ENCODE data around the gene CHIC1.
"Not testable (repeated sequence)": the region's sequence is repeated elsewhere in the genome, so short reads cannot be mapped to it uniquely, and the experiment has no call there.

The CHIC1 gene

DNA sequence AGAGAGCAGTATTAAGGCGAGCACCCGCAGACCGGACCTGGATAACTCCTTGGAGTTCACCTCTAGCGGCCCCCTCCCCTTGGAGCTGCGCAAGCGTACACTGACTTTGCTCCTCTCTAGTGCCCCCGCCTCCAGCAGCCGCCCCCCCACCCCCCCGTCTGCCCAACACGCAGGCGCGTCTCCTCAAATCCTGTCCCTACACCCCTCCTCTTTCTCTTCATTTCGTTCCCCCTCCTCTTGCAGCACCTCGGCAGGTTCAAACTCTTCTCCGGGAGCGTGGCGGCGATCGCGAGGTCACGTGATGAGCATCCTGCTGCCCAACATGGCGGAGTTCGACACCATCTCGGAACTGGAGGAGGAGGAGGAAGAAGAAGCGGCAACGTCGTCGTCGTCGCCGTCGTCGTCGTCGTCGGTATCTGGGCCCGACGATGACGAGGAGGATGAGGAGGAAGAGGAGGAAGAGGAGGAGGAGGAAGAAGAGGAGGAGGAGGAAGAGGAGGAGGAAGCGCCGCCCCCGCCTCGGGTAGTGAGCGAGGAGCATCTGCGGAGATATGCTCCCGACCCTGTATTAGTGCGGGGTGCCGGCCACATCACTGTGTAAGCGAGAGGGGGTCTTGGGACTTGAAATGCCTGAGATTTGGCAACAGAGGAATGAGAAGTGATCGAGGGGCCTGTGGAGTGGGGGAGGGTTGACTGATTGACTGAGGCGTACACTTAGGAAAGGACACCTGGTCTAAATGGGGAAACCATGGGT, at the start of gene CHIC1:
Gene CHIC1, plus strand, starts transcription at position 214 of the 754 bp plus-strand sequence. Its CDS starts 88 bp downstream, at position 302.
- DNase-seq (ENCODE audit: low read depth), result peak; percentile 52

DNA sequence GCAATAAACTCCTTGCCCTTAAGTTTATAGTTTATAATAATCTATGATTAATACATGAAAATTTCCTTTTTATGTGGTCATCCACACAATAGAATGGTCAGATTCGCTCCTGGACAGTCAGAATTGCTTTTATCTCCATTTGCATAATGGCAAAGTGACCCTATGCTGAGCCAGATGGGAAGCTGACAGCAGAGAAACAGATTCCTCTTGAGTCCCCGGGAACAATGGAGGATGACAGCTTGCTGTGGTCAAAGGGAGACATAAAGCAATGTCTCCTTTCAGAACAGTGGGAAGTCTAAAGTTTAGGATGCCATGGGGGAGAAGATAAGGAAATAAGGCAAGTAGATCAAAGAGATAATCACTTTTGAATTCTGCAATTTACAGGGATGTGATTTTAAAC, 40.2 kb upstream of the CHIC1 start:
- not testable (repeated sequence) for DNase-seq (ENCODE audit: low read depth)

DNA sequence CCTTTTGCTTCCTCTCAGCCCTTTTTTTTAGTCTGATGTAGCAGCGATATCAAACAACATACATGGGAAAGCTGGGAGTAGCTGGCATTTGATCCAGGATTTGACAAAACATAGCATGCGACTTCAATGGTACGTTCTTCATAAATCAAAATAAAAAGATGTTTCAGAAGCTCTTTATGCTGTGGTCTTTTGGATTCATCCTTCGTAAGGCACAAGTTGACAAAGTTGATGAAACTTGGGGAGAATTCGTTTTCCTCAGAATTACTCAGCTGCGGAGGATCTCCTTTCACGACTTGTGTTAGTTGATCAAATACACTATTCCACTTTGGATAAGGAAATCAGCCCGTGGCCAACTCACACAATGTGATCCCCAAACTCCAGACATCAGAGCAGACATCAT, 38.1 kb upstream of the CHIC1 start:
- DNase-seq (ENCODE audit: low read depth), result no peak

DNA sequence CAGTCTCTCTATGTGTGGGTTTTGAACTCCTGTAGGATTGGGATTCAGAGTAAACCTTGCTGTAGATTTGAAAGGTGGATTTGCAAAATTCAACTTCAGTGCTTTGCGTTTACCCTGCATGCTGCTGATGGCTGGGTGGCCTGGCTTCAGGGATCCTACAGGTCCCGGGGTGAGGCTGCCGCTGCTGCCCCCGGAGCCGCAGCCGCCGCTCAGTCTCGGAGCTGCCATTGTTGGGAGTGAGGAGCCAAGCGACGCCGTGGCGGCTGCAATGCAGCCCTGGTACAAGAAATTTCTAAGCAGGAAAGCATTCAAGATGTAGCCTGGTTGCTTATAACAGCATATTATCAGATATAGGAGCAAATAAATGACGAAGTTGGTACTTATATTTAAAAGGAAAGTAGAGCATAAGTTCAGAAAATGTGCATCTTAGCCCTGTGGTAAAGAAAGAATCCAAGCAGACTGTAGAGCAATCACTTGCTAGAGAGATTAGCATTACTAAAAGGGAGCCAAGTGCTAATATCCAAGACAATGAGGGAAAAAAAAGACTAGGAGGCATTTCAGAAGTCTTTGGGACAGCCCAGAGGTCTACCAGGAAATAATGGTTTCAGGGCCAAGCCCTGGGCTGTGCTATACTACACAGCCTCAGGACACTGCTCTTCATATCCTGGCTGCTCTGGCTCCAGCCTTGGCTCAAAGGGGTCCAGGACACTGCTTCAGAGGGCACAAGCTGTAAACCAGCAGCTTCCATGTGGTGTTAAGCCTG, 36.9 kb upstream of the CHIC1 start:
- no peak for DNase-seq (ENCODE audit: low read depth)

DNA sequence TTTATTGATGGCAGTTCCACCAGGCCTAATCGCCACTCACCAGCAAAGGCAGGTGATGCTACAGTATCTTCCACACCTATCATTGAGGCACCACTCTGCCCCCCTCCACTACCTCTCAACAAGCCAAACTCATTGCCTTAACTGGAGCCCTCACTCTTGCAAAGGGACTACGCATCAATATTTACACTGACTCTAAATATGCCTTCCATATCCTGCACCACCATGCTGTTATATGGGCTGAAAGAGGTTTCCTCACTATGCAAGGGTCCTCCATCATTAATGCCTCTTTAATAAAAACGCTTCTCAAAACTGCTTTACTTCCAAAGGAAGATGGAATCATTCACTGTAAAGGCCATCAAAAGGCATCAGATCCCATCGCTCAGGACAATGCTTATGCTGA, 31.3 kb upstream of the CHIC1 start:
- DNase-seq (ENCODE audit: low read depth), result not testable (repeated sequence)

DNA sequence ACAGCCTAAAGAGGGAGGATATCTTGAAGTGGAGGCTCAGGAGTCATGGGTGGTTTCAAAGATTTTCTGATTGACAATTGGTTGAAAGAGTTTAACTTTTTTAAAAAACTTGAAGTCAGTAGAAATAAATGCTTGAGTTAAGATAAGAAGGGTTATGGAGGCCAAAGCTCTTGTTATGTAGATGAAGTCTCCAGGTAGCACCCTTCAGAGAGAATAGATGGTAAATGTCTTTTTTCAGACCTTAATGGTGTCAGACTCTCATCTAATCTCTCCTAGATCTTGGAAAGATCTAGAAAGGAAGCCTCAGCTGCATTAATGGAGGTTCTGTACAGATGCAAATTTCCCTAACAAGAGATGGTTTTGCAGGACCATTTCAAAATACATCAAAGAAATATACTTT, 6.8 kb upstream of the CHIC1 start:
- DNase-seq (ENCODE audit: low read depth), result no peak

DNA sequence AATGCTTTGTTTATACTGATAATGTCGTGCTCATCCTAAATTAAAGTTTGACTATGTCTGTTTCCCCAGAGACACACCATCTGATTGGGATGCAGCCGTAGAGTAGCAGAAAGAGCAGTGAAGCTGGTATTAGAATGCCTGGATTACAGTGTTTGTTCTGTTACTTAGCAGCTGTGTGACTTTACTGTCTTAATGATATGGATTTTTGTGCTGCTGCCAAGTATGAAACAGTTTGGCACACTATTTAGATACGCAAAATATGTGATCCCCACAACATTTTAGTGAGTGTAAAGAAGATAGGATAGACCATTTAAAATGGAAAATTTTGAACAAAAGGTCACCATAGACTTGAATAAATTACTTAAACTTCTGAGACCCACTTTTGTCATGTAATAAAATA, 1.2 kb upstream of the CHIC1 start:
- DNase-seq (ENCODE audit: low read depth), result no peak

DNA sequence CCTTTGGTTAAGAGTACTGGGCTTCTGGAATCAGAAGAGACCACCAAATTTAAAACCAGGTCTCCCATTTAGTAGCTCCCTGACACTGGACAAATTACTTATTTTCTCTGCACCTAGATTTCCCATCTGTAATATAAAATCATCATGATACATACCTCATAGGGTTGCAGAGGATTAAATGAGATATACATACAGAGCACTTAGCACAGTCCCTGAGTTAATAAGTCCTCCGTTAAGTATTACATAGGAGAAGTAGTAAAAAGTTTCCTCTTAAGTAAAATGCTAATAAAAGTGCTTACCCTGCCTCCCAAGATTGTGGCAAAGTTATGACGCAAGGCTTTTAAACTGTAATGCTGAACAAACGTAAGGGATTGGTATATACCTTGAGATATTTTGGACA, 539 bp upstream of the CHIC1 start:
- DNase-seq (ENCODE audit: low read depth), result no peak

DNA sequence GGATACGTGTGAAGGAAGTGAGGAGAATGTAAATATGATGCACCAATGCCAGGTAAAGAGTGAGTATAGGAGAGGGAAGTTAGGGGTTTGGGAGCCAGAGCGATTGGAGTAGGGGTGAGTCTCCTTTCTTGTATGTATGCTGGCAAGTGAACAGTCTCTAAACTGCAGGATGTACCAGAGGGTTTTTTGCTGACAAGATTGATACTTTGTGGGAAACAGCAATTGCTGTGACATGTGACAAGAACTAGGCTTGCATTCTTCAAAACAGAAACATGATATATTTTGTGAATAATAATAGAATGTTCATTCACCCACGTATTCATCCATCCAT, 706 bp downstream of the CHIC1 start:
- peak; percentile 10 for DNase-seq (ENCODE audit: low read depth)

DNA sequence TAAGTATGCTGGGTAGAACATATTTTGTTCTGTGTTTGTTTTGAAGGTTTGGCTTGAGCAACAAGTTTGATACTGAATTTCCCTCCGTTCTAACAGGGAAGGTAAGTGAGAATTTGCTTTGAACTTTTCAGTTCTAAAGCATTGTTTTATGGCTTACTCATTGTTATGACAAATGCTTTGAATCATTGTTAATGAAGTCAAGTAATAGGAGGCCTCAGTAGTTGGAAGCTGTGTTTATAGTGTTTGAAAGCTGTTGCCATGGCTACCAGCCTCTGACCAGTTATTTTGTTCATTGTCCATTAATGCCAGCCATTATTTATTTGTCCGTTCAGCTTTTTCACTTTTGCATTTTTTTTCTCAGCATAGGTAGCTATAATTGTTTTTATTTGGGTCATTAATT, 14.4 kb downstream of the CHIC1 start:
- DNase-seq (ENCODE audit: low read depth), result peak; percentile 80

DNA sequence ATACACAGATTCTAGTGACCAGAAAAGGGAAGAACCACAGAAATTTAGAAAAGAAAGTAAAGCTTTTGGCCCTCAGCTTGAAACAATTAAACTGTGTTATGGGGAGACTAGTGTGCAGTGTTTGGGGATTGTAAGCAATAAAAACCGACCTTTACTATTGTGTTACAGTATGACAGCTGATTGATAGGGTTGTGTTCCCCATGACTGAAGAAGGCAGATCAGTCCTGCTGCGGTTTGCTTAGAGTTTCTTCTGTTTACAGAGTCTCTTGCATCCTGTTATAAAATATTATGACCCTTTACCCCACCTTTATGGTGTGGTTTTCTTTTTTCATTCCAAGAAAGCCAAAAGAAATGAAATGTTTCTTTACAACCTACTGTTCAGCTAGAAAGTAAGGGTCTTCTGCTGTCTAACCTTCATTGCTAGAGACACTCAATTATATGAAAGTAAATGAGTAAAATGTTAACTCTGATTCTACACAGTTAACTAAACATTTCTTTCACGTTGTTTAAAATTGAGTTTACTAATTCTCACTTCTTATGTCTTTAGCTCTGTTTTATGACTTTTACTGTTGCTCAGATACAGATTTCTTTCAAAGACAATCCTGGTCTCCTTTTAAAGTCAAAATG, 18.1 kb downstream of the CHIC1 start:
- no peak for DNase-seq (ENCODE audit: low read depth)

DNA sequence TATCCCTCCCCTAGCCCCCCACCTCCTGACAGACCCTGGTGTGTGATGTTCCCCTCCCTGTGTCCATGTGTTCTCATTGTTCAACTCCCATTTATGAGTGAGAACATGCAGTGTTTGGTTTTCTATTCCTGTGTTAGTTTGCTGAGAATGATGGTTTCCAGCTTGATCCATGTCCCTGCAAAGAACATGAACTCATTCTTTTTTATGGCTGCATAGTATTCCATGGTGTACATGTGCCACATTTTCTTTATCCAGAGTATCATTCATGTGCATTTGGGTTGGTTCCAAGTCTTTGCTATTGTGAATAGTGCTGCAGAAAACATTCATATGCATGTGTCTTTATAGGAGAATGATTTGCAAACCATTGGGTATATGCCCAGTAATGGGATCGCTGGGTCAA, 34.8 kb downstream of the CHIC1 start:
- not testable (repeated sequence) for DNase-seq (ENCODE audit: low read depth)

DNA sequence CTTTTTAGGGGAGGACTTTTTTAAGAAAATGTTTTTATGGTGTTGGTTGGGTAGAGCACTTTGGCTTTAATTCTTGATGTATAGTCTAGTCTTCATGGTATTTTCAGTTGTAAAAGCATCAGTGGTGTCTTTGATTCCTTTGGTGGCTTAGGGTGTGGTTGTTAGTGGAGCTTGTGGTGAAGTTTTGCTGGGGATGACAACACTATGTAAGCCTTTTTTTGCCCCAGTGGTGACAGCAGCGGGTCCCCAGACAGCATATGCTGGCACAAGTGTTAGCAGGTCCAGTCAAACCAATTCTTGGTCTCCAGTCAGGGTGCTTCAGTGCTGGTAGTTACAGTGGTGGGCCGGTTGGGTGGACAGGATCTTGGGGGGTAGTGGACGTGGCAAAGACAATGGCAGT, 52.0 kb downstream of the CHIC1 start:
- no peak for DNase-seq (ENCODE audit: low read depth)

DNA sequence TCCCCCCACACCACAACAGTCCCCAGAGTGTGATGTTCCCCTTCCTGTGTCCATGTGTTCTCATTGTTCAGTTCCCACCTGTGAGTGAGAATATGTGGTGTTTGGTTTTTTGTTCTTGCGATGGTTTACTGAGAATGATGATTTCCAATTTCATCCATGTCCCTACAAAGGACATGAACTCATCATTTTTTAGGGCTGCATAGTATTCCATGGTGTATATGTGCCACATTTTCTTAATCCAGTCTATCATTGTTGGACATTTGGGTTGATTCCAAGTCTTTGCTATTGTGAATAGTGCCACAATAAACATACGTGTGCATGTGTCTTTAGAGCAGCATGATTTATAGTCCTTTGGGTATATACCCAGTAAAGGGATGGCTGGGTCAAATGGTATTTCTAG, 78.7 kb downstream of the CHIC1 start:
- DNase-seq (ENCODE audit: low read depth), result not testable (repeated sequence)

DNA sequence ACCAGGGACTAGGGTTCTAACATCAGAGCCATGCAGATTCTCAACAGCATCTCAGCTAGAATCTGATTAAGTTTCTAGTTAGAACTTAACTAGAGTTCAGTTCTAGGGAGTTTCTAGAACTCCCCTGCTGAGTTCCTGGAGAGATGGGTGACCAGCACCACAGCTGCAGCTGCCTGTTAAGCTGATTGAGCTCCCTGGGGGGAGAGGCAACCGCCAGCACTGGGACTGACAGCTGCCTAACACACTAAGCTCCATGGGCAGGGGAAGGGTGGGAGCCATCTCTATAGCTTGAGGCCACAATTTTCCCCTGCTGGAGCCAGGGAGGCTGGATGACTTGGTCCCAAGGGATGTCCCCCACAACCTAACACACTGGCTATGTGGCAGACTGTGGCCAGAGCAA, 84.2 kb downstream of the CHIC1 start:
- no peak for DNase-seq (ENCODE audit: low read depth)

DNA sequence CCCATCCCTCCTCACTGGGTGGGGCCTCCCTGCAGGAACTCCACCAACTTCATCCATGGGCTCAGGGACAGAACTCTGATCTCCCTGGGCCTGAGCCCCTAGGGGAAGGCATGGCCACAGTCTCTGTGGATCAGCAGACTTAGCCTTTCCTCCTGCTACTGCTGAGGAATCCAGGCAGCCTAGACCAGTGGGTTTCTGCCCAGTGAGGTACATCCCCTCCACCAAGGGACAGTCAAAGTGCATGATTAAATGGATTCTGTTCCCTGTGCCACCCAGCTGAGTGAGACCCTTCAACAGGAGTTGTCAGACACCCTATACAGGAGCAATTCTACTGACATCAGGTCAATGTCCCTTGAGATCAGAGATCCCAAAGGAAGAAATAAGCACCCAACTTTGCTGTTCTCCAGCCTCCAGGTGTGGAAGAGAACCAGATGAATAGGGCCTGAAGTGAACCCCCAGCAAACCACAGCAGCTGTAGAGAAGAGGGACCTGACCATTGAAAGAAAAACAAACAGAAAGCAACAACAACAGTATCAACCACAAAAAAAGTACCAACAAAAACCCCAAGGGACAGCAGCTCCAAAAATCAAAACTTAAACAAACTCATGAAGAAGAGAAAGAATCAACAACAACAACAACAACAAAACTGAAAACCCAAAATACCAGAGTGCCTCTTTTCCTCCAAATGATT, 84.8 kb downstream of the CHIC1 start:
- DNase-seq (ENCODE audit: low read depth), result no peak

DNA sequence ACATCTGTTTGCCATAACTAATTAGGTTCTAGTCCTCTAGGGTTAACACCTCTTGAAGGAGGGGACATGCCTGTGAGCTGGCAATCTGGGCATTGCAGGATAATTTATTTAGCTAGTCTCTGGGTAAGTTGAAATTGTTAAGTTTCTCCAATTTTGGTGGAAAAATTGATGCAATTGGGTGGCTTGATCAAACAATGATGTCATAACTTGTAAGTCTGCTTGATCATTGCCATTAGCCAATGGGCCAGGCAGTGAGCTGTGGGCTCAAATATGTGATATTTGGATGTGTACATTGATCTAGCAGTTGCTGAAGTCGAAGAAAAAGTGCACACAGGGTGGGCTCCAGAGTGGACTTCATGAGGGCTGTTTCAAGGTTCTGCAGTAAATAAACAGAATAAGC, 98.3 kb downstream of the CHIC1 start:
- not testable (repeated sequence) for DNase-seq (ENCODE audit: low read depth)

DNA sequence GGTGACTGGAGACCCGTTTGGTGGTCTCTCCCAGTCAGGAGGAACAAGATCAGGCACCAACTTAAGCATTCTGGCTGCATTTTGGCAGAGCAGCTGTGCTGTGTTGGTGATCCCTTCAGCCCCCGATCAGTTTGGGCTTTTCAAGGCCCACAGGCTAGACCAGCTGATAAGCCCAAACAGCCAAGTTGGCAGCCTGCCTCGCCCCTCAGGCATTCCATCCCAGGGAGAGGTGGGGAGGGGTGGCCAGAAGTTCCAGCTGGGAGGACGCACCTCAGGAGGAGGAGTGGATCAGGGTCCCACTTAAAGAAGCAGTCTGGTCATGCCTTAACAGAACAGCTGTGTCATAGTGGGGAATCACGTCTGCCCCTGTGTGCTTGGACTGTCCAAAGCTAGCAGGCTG, 105.8 kb downstream of the CHIC1 start:
- no peak for DNase-seq (ENCODE audit: low read depth)

DNA sequence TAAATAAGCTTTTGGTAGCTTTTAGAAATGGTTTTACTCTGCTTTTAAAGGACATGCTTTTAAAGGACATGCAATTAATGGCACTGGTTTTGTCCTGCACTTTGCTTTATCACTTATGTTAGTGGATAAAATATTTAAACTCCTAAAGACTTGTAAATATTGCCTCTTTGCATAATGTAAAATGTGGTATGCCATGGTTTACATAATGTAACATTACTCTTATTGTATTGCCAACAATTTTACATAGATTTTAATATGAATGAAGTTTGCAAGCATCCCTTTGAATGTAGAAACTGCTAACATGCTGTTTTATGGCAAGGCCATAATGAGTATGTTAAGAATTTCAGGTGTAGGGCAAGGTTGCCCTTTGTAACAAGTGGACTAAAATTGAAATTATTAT, 118.4 kb downstream of the CHIC1 start:
- no peak for DNase-seq (ENCODE audit: low read depth)

DNA sequence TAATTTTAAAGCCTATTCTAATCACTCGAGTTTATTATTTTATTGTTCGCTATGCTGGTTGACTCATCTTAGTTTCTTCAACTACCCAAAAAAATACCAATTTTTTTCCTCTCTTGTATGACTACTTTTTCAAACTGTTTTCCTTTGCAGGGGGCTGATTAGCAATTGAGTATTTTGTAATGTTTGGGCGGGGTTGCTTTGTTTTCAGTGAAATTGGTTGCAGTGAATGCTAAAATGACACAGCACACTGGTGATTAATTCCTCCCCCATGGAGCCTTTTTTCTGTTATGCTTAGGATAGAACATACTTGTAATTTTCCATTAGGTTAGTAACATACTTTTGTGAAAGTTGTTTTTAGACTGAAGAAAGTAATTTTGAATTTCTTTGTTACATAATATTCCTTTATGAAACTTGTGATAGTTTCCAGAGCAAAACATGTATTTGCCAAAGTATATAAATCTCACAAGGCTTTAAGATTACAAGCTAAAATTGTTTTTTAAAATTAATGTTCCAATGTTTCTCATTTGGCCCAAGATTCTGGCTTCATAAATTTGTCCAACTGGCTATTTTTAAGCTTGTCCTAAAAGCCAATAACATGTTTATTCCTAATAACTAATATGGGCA, 120.4 kb downstream of the CHIC1 start:
- peak; percentile 36 for DNase-seq (ENCODE audit: low read depth)

DNA sequence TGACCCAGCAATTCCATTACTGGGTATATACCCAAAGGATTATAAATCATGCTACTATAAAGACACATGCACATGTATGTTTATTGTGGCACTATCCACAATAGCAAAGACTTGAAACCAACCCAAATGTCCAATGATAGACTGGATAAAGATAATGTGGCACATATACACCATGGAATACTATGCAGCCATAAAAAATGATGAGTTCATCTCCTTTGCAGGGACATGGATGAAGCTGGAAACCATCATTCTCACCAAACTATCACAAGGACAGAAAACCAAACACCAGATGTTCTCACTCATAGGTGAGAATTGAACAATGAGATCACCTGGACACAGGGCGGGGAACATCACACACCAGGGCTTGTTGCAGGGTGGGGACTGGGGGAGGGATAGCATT, 144.0 kb downstream of the CHIC1 start:
- DNase-seq (ENCODE audit: low read depth), result not testable (repeated sequence)

DNA sequence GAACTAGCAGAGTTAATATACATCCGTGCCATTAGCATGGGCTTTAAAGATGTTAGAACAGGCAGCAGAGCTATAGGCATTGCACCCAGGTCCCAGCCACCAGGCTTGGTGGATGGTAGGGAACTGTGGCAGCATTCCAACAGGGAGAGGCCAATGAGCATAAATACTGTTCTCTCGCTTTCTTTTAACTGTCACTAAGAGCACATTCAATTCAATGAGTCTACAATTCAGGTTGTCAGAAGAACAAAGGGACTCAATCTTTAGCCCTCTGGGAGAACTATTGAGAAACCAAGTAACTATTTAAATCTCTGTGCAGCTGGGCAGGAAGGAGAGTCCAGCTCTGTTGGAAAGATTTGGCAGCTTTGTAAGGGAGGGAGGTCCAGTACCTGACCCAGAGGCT, 165.6 kb downstream of the CHIC1 start:
- no peak for DNase-seq (ENCODE audit: low read depth)
